Measurements from ENCODE around the gene ETNPPL.

ETNPPL gene

DNA sequence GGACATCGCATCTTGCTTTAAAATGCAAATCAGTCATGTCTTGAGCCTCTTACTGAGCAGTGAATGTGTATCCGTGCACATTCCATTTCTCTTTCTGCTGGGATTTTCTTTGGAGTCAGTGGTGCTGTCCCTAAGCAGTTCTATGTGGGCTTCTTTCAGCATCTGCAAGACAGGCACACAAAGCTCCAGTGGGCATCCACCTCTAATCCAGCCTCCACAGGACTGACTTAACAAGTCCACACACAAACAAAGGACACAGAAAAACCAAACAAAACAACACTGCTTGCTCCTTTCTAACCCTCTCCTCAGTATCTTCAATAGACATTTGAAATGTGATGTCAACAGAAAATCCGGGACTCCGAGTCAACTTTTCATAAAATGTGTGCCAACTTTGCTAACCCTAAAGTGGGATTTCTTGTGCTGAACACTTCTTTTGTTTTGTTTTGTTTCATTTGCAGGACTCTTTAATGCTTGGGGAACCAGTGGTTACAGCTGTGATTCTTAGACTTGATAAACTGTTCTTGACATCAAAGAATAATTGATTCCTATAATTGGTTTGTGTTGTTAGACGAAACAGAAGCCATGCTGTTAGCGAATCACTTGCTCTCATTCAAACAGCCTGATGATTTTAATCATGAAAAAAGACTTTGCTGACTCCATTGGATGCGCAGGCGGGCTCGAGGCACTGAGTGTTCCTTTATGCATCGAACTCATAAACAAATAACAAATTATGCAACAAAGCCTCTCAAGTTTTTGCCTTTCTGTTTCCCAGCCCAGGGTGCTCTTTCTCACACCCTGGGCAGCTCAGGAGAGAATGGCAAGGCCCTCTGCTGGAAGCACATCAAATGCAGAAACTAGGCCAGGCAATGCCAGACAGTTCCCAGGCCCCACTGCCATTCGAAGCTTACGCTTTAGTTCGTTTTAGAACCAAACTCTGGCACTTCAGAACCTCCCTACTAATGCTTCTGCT, 20.1 kb downstream of the ETNPPL start:
- Histone ChIP-seq H3K4me3 (ENCODE audit: low read length) (no peak overlapping the region), H4K20me1 (ENCODE audit: insufficient read depth, low read length) (no peaks in the 10 kb centered on the region), H3K9ac (ENCODE audit: low read length) (no peak overlapping the region), H3K27ac (ENCODE audit: low read length) (no peak overlapping the region), H3K4me1 (ENCODE audit: low read length) (no peaks in the 10 kb centered on the region), H3K27me3 (ENCODE audit: low read depth, low read length) (no peaks in the 10 kb centered on the region), H3K79me2 (ENCODE audit: low read length) (no peaks in the 10 kb centered on the region), H2AFZ (ENCODE audit: low read depth, low read length) (no peak overlapping the region), H3K9me3 (ENCODE audit: insufficient read depth, low read length) (no peaks in the 10 kb centered on the region), H3K36me3 (replicated peaks; ENCODE audit: low read depth, low read length) (no peaks in the 10 kb centered on the region), H3K4me2 (ENCODE audit: low read length) (no peak overlapping the region)
- TF ChIP-seq CTCF (IDR thresholded peaks at IDR 0.05; ENCODE audit: low read depth, low read length) (no peak), EZH2phosphoT487 (IDR thresholded peaks at IDR 0.05; ENCODE audit: low read depth) (no peak)

- Histone ChIP-seq H3K4me1 (ENCODE audit: low read length) (no peaks in the 10 kb centered on the region), H3K36me3 (replicated peaks; ENCODE audit: low read depth, low read length) (no peaks in the 10 kb centered on the region), H3K79me2 (ENCODE audit: low read length) (no peaks in the 10 kb centered on the region), H3K9me3 (ENCODE audit: insufficient read depth, low read length) (no peaks in the 10 kb centered on the region), H3K4me2 (ENCODE audit: low read length) (no peak overlapping the region), H3K9ac (ENCODE audit: low read length) (no peak overlapping the region), H3K27ac (ENCODE audit: low read length) (no peak overlapping the region), H2AFZ (ENCODE audit: low read depth, low read length) (no peak overlapping the region), H3K27me3 (ENCODE audit: low read depth, low read length) (no peaks in the 10 kb centered on the region), H4K20me1 (ENCODE audit: insufficient read depth, low read length) (no peaks in the 10 kb centered on the region), H3K4me3 (ENCODE audit: low read length) (no peak overlapping the region)
- no peak for TF ChIP-seq EZH2phosphoT487 (IDR thresholded peaks at IDR 0.05; ENCODE audit: low read depth)
- TF ChIP-seq CTCF (IDR thresholded peaks at IDR 0.05; ENCODE audit: low read depth, low read length), result no peak
Observed at GRCh38 chr4:108738003-108738706, 24.7 kb downstream of the ETNPPL start.

GRCh38 chr4:108731006-108731405, 31.8 kb downstream of the ETNPPL start:
- Histone ChIP-seq H3K4me2 (ENCODE audit: low read length) (no peak overlapping the region), H4K20me1 (ENCODE audit: insufficient read depth, low read length) (no peaks in the 10 kb centered on the region), H2AFZ (ENCODE audit: low read depth, low read length) (no peak overlapping the region), H3K4me1 (ENCODE audit: low read length) (no peaks in the 10 kb centered on the region), H3K9ac (ENCODE audit: low read length) (no peak overlapping the region), H3K27ac (ENCODE audit: low read length) (no peak overlapping the region), H3K79me2 (ENCODE audit: low read length) (no peaks in the 10 kb centered on the region), H3K9me3 (ENCODE audit: insufficient read depth, low read length) (peaks cover 4% of the 10 kb centered on the region), H3K27me3 (ENCODE audit: low read depth, low read length) (no peaks in the 10 kb centered on the region), H3K36me3 (replicated peaks; ENCODE audit: low read depth, low read length) (no peaks in the 10 kb centered on the region), H3K4me3 (ENCODE audit: low read length) (no peak overlapping the region)
- TF ChIP-seq CTCF (IDR thresholded peaks at IDR 0.05; ENCODE audit: low read depth, low read length) (no peak), EZH2phosphoT487 (IDR thresholded peaks at IDR 0.05; ENCODE audit: low read depth) (no peak)

- H4K20me1 ChIP-seq (ENCODE audit: insufficient read depth, low read length), result no peaks in the 10 kb centered on the region
- no peak overlapping the region for H3K4me3 ChIP-seq (ENCODE audit: low read length)
- H3K79me2 ChIP-seq (ENCODE audit: low read length), result no peaks in the 10 kb centered on the region
- peaks cover 7% of the 10 kb centered on the region for H3K9me3 ChIP-seq (ENCODE audit: insufficient read depth, low read length)
- no peak overlapping the region for H3K27ac ChIP-seq (ENCODE audit: low read length)
- H2AFZ ChIP-seq (ENCODE audit: low read depth, low read length), result no peak overlapping the region
- TF ChIP-seq CTCF (IDR thresholded peaks at IDR 0.05; ENCODE audit: low read depth, low read length) (no peak), EZH2phosphoT487 (IDR thresholded peaks at IDR 0.05; ENCODE audit: low read depth) (no peak)
- H3K27me3 ChIP-seq (ENCODE audit: low read depth, low read length), result no peaks in the 10 kb centered on the region
- H3K4me2 ChIP-seq (ENCODE audit: low read length), result no peak overlapping the region
- no peaks in the 10 kb centered on the region for H3K4me1 ChIP-seq (ENCODE audit: low read length)
- no peak overlapping the region for H3K9ac ChIP-seq (ENCODE audit: low read length)
- no peaks in the 10 kb centered on the region for H3K36me3 ChIP-seq (replicated peaks; ENCODE audit: low read depth, low read length)
Observed at GRCh38 chr4:108730579-108730978, 32.3 kb downstream of the ETNPPL start.

Data from OCI-LY3 (cell line).